Measurements from ENCODE around the gene NMD3. TPM values are rescaled to one million over a fixed set of nuclear protein-coding genes. Genes with fewer than 3 reads are reported as not detected.

The NMD3 gene
- total and polyA plus RNA-seq, 11 donors, result 20.4 to 74.9 (median 54.8) TPM

GRCh38 chr3:161212906-161213305 lies 8.2 kb upstream of the NMD3 start:
- Histone ChIP-seq H3K4me3 (no peak overlapping the region), H3K9me3 (no peaks in the 10 kb centered on the region), H3K27ac (no peak overlapping the region), H3K4me1 (no peaks in the 10 kb centered on the region), H3K27me3 (no peaks in the 10 kb centered on the region), H3K36me3 (no peaks in the 10 kb centered on the region)
- ATAC-seq (no peak), DNase-seq (no peak)
- TF ChIP-seq CTCF (IDR thresholded peaks at IDR 0.05) (no peak), POLR2A (IDR thresholded peaks at IDR 0.05) (no peak)
- intact Hi-C loops (cut with DNase I), result loop anchor here in 1 of 10 donors (10.0 kb wide), 1 partner anchor 258 kb away; no protein-coding TSS in a partner anchor

GRCh38 chr3:161213644-161214043 lies 7.5 kb upstream of the NMD3 start:
- H3K4me1 ChIP-seq, result no peaks in the 10 kb centered on the region
- TF ChIP-seq POLR2A (IDR thresholded peaks at IDR 0.05) (no peak), CTCF (IDR thresholded peaks at IDR 0.05) (no peak)
- intact Hi-C loops (cut with DNase I), result loop anchor here in 1 of 10 donors (10.0 kb wide), 1 partner anchor 259 kb away; no protein-coding TSS in a partner anchor
- WGBS, 4 donors, result 63 to 71% (median 68%) methylated on average over 4 of the region's 4 CpGs
- DNase-seq (no peak), ATAC-seq (no peak)
- H3K36me3 ChIP-seq, result no peaks in the 10 kb centered on the region
- H3K27ac ChIP-seq, result no peak overlapping the region
- H3K27me3 ChIP-seq, result no peaks in the 10 kb centered on the region
- H3K4me3 ChIP-seq, result no peak overlapping the region
- no peaks in the 10 kb centered on the region for H3K9me3 ChIP-seq

GRCh38 chr3:161215185-161215584 lies 5.9 kb upstream of the NMD3 start:
- DNase-seq (no peak), ATAC-seq (no peak)
- WGBS, 4 donors, result 84 to 89% (median 87%) methylated on average over 4 of the region's 4 CpGs
- no peaks in the 10 kb centered on the region for H3K27me3 ChIP-seq
- peaks cover 0 to 2% (median 0%) of the 10 kb centered on the region in 12 donors for H3K4me1 ChIP-seq
- intact Hi-C loops (cut with DNase I), result loop anchor here in 1 of 10 donors (10.0 kb wide), 1 partner anchor 260 kb away; no protein-coding TSS in a partner anchor
- H3K27ac ChIP-seq, result no peak overlapping the region
- no peaks in the 10 kb centered on the region for H3K9me3 ChIP-seq
- TF ChIP-seq POLR2A (IDR thresholded peaks at IDR 0.05), result no peak
- TF ChIP-seq CTCF (IDR thresholded peaks at IDR 0.05), result no peak
- no peak overlapping the region for H3K4me3 ChIP-seq
- no peaks in the 10 kb centered on the region for H3K36me3 ChIP-seq

GRCh38 chr3:161217496-161217895 lies 3.6 kb upstream of the NMD3 start:
- Histone ChIP-seq H3K4me1 (peaks cover 0 to 14% (median 8%) of the 10 kb centered on the region in 12 donors), H3K27ac (peak overlapping the region in 3 of 12 donors; percentile 3 to 29 (median 20)), H3K4me3 (no peak overlapping the region), H3K9me3 (no peaks in the 10 kb centered on the region), H3K27me3 (no peaks in the 10 kb centered on the region), H3K36me3 (no peaks in the 10 kb centered on the region)
- no peak for TF ChIP-seq CTCF (IDR thresholded peaks at IDR 0.05)
- TF ChIP-seq POLR2A (IDR thresholded peaks at IDR 0.05), result no peak
- DNase-seq, result peak in 4 of 5 donors; percentile 42 to 49 (median 44)
- ATAC-seq, result no peak
- intact Hi-C loops (cut with DNase I), result loop anchor here in 1 of 10 donors (10.0 kb wide), 1 partner anchor 263 kb away; no protein-coding TSS in a partner anchor
- 61 to 83% (median 77%) methylated on average over 5 of the region's 5 CpGs for WGBS, 4 donors

All from heart left ventricle (tissue), 16 donors.